GM12891 (cell line): Measurements from ENCODE around the gene SEH1L.

Experiments used
- PAX5 ChIP-seq: IDR thresholded peaks from 2 replicates; pipeline ENCODE4 v1.6.1; 2011; ENCODE audit warnings: low read length, moderate library complexity, mild to moderate bottlenecking; ENCODE audit not compliant: insufficient read depth, severe bottlenecking
- POLR2A ChIP-seq: IDR thresholded peaks from 2 replicates; pipeline ENCODE4 v1.6.1; 2011; ENCODE audit warnings: low read depth, low read length, control low read depth
- POLR2AphosphoS5 ChIP-seq: IDR thresholded peaks from 2 replicates; pipeline ENCODE4 v1.6.1; 2011; ENCODE audit warnings: low read depth, low read length, control low read depth
- POU2F2 ChIP-seq: IDR thresholded peaks from 2 replicates; pipeline ENCODE4 v1.6.1; 2011; ENCODE audit warnings: low read depth, mild to moderate bottlenecking, control low read depth, low read length, moderate library complexity
- SPI1 ChIP-seq: IDR thresholded peaks from 2 replicates; pipeline ENCODE4 v1.6.1; 2011; ENCODE audit warnings: low read depth, low read length, control low read depth
- TAF1 ChIP-seq: IDR thresholded peaks from 2 replicates; pipeline ENCODE4 v1.6.1; 2011; ENCODE audit warnings: low read depth, low read length, control low read depth

GRCh38 chr18:12911929-12912703 lies 35.7 kb upstream of the SEH1L start:
- TF ChIP-seq POLR2A (no peak), TAF1 (no peak), POLR2AphosphoS5 (no peak), POU2F2 (no peak), PAX5 (no peak), SPI1 (no peak)
